ENCODE measurements around the gene MARS1.

DNA sequence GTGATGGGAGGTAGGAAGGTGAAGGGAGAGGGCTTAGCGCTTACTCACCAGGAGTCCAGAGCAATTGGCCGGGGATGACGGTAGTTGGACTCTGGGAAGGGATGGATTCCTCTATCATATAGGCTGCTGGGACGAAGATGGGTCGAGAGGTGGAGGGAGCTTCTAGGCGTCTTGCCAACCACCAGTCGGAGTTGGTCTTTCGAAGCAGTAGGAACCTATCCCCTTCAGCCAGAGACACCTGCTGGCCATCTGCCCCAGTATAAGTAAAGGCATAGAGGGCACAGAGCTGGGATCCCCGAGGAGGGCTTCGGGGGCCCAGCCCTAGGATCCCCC, 8.9 kb upstream of the MARS1 start:
- TF ChIP-seq POLR2AphosphoS5 (IDR thresholded peaks at IDR 0.05; ENCODE audit: borderline replicate concordance, low read depth, low read length) (no peak), EZH2 (IDR thresholded peaks at IDR 0.05) (no peak)

All from SK-N-MC (cell line).